Stimulated activated CD8-positive, alpha-beta memory T cell treated with anti-CD3 and anti-CD28 coated beads, Interleukin-2, amount 100 ng/mL, for 1 hour (primary cell): ENCODE measurements around the gene DLGAP3.
"Not testable (repeated sequence)": the region's sequence is repeated elsewhere in the genome, so short reads cannot be mapped to it uniquely, and the experiment has no call there.

Experiments
- DNase-seq, 2 donors: peaks; one replicate each; pipeline ENCODE4 v3.0.0-alpha.2; 2020; ENCODE audit warnings: low read depth in 2 of 2

DLGAP3 gene

GRCh38 chr1:34929497-34929852, at the start of gene DLGAP3:
TSS of gene DLGAP3 (minus strand) at chr1:34929650. CDS start at chr1:34905383, 24,267 bp downstream.
- DNase-seq: no peak

GRCh38 chr1:34978921-34979320, 49.5 kb upstream of the DLGAP3 start:
- no peak for DNase-seq

- DNase-seq: no peak
Measured at GRCh38 chr1:34977858-34978257, 48.4 kb upstream of the DLGAP3 start.

- DNase-seq: no peak
Measured at GRCh38 chr1:34977210-34977471, 47.7 kb upstream of the DLGAP3 start.

GRCh38 chr1:34976384-34977209, 47.1 kb upstream of the DLGAP3 start:
- no peak for DNase-seq

GRCh38 chr1:34975771-34976170, 46.3 kb upstream of the DLGAP3 start:
- no peak for DNase-seq

GRCh38 chr1:34975338-34975737, 45.9 kb upstream of the DLGAP3 start:
- DNase-seq: no peak

GRCh38 chr1:34974626-34975025, 45.2 kb upstream of the DLGAP3 start:
- DNase-seq: no peak

- DNase-seq: no peak
Measured at GRCh38 chr1:34973326-34973725, 43.9 kb upstream of the DLGAP3 start.

GRCh38 chr1:34970829-34971228, 41.4 kb upstream of the DLGAP3 start:
- no peak for DNase-seq

- no peak for DNase-seq
Measured at GRCh38 chr1:34970220-34970735, 40.8 kb upstream of the DLGAP3 start.

- not testable (repeated sequence) for DNase-seq
Measured at GRCh38 chr1:34968297-34968696, 38.8 kb upstream of the DLGAP3 start.

- not testable (repeated sequence) for DNase-seq
Measured at GRCh38 chr1:34967672-34968071, 38.2 kb upstream of the DLGAP3 start.

GRCh38 chr1:34965597-34965996, 36.1 kb upstream of the DLGAP3 start:
- DNase-seq: no peak

- no peak for DNase-seq
Measured at GRCh38 chr1:34950428-34950827, 21.0 kb upstream of the DLGAP3 start.

GRCh38 chr1:34948739-34949138, 19.3 kb upstream of the DLGAP3 start:
- not testable (repeated sequence) for DNase-seq

GRCh38 chr1:34947641-34948314, 18.3 kb upstream of the DLGAP3 start:
- not testable (repeated sequence) for DNase-seq

GRCh38 chr1:34946211-34946610, 16.8 kb upstream of the DLGAP3 start:
- DNase-seq: no peak

GRCh38 chr1:34941798-34942197, 12.3 kb upstream of the DLGAP3 start:
- not testable (repeated sequence) for DNase-seq

- DNase-seq: no peak
Measured at GRCh38 chr1:34930702-34931071, 1.2 kb upstream of the DLGAP3 start.

- DNase-seq: no peak
Measured at GRCh38 chr1:34929853-34930701, 627 bp upstream of the DLGAP3 start.

GRCh38 chr1:34928699-34929496, 552 bp downstream of the DLGAP3 start:
- DNase-seq: no peak
